Activated B cell treated with CpG ODN at 0.5 μM for 24 hours (primary cell): ENCODE results near the gene KLHL9. TPM values are rescaled to one million over a fixed set of nuclear protein-coding genes. Genes with fewer than 3 reads are reported as not detected.
A peak's percentile ranks its signal among the peaks of the same experiment; 100 is the strongest.

Experiments
- ATAC-seq: fragments of 200-7000 bp; cut with Tn5 transposase; one replicate; pipeline ENCODE4 v1.10.0; 2021; ENCODE audit warnings: low read depth, mild to moderate bottlenecking, moderate library complexity
- CTCF ChIA-PET: fragments of 350-600 bp; sonication (Branson Sonifier 250); formaldehyde crosslinking; loops from one replicate; lab custom pipeline; 2021; ENCODE audit warnings: antibody characterized with exemption; lab: Charles Lee
- POLR2A ChIA-PET: fragments of 350-600 bp; sonication (Branson Sonifier 250); formaldehyde crosslinking; loops from one replicate; lab custom pipeline; 2021; ENCODE audit warnings: antibody characterized with exemption; lab: Charles Lee
- DNase-seq: peaks from one replicate; pipeline ENCODE4 v3.0.0; 2022
- H3K27ac Mint-ChIP-seq: one replicate; pipeline ENCODE4 v1.8.0; 2020; ENCODE audit warnings: mixed read lengths
- H3K27me3 Mint-ChIP-seq: one replicate; pipeline ENCODE4 v1.8.0; 2021; ENCODE audit warnings: mixed read lengths
- H3K36me3 Mint-ChIP-seq: one replicate; pipeline ENCODE4 v1.8.0; 2021; ENCODE audit warnings: low read depth, mixed read lengths
- H3K4me1 Mint-ChIP-seq: one replicate; pipeline ENCODE4 v1.8.0; 2021; ENCODE audit warnings: mixed read lengths
- H3K4me3 Mint-ChIP-seq: one replicate; pipeline ENCODE4 v1.8.0; 2020; ENCODE audit warnings: mild to moderate bottlenecking, mixed read lengths
- H3K9me3 Mint-ChIP-seq: one replicate; pipeline ENCODE4 v1.8.0; 2020; ENCODE audit warnings: mixed read lengths
- intact Hi-C: fragments of 100-400 bp; cut with micrococcal nuclease; formaldehyde crosslinking; loops from one replicate; pipeline ENCODE4 v1.15.1; 2024
- total RNA-seq: library from RNA; stranded (reverse); gene quantifications from 2 replicates; pipeline ENCODE4 v1.2.3, GENCODE V29; 2022
- TF ChIP-seq, protein P1 (sequence below): fragments of 200-600 bp; IDR thresholded peaks from one replicate; pipeline ENCODE4 v1.8.0; 2022; ENCODE audit warnings: antibody characterized with exemption, mild to moderate bottlenecking

The KLHL9 gene
- total RNA-seq, 1 donor from 2014 or later, result 13.8 TPM

- CTCF ChIA-PET, result no interaction called here
- ATAC-seq, result no peak
Measured at GRCh38 chr9:21295992-21296391, 39.2 kb downstream of the KLHL9 start.

GRCh38 chr9:21294904-21295538, 40.2 kb downstream of the KLHL9 start:
- H3K9me3 Mint-ChIP-seq, result no peaks in the 10 kb centered on the region
- ChIA-PET POLR2A (no interaction called here), CTCF (no interaction called here)
- no peak for DNase-seq
- H3K4me3 Mint-ChIP-seq, result no peak overlapping the region
- H3K27ac Mint-ChIP-seq, result no peak overlapping the region
- TF ChIP-seq, protein P1, sequence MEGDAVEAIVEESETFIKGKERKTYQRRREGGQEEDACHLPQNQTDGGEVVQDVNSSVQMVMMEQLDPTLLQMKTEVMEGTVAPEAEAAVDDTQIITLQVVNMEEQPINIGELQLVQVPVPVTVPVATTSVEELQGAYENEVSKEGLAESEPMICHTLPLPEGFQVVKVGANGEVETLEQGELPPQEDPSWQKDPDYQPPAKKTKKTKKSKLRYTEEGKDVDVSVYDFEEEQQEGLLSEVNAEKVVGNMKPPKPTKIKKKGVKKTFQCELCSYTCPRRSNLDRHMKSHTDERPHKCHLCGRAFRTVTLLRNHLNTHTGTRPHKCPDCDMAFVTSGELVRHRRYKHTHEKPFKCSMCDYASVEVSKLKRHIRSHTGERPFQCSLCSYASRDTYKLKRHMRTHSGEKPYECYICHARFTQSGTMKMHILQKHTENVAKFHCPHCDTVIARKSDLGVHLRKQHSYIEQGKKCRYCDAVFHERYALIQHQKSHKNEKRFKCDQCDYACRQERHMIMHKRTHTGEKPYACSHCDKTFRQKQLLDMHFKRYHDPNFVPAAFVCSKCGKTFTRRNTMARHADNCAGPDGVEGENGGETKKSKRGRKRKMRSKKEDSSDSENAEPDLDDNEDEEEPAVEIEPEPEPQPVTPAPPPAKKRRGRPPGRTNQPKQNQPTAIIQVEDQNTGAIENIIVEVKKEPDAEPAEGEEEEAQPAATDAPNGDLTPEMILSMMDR, result no peak
- peak; percentile 37 for ATAC-seq
- intact Hi-C loops, result loop anchor here (5.0 kb wide), 1 partner anchor 33 kb away; no protein-coding TSS in a partner anchor
- H3K36me3 Mint-ChIP-seq, result no peaks in the 10 kb centered on the region
- H3K27me3 Mint-ChIP-seq, result peaks cover 4% of the 10 kb centered on the region
- peaks cover 14% of the 10 kb centered on the region for H3K4me1 Mint-ChIP-seq

More at GRCh38 chr9:21295992-21296391, 39.2 kb downstream of the KLHL9 start:
- peaks cover 8% of the 10 kb centered on the region for H3K27me3 Mint-ChIP-seq
- H3K4me1 Mint-ChIP-seq, result peaks cover 14% of the 10 kb centered on the region
- no peak for DNase-seq
- no peaks in the 10 kb centered on the region for H3K9me3 Mint-ChIP-seq
- no peaks in the 10 kb centered on the region for H3K36me3 Mint-ChIP-seq
- no peak overlapping the region for H3K27ac Mint-ChIP-seq
- TF ChIP-seq, protein P1, result no peak
- intact Hi-C loops, result loop anchor here (5.0 kb wide), 1 partner anchor 34 kb away; no protein-coding TSS in a partner anchor
- POLR2A ChIA-PET, result no interaction called here
- H3K4me3 Mint-ChIP-seq, result no peak overlapping the region

GRCh38 chr9:21294364-21294774, 40.8 kb downstream of the KLHL9 start:
- Mint-ChIP-seq H3K9me3 (no peaks in the 10 kb centered on the region), H3K36me3 (no peaks in the 10 kb centered on the region), H3K4me3 (no peak overlapping the region), H3K27me3 (peaks cover 4% of the 10 kb centered on the region), H3K4me1 (peaks cover 14% of the 10 kb centered on the region), H3K27ac (no peak overlapping the region)
- ChIA-PET POLR2A (no interaction called here), CTCF (interaction anchor here (1.2 kb wide), 1 partner anchor 41 kb away, joined by 3 read pairs; no protein-coding TSS in a partner anchor)
- ATAC-seq (no peak), DNase-seq (no peak)
- intact Hi-C loops, result no loop called here
- TF ChIP-seq, protein P1, result no peak

GRCh38 chr9:21289848-21290247, 45.4 kb downstream of the KLHL9 start:
- Mint-ChIP-seq H3K27me3 (peaks cover 12% of the 10 kb centered on the region), H3K27ac (no peak overlapping the region), H3K36me3 (no peaks in the 10 kb centered on the region), H3K4me3 (no peak overlapping the region), H3K9me3 (no peaks in the 10 kb centered on the region), H3K4me1 (peaks cover 5% of the 10 kb centered on the region)
- TF ChIP-seq, protein P1, result no peak
- DNase-seq (no peak), ATAC-seq (no peak)
- intact Hi-C loops, result no loop called here
- ChIA-PET CTCF (no interaction called here), POLR2A (no interaction called here)

DNA sequence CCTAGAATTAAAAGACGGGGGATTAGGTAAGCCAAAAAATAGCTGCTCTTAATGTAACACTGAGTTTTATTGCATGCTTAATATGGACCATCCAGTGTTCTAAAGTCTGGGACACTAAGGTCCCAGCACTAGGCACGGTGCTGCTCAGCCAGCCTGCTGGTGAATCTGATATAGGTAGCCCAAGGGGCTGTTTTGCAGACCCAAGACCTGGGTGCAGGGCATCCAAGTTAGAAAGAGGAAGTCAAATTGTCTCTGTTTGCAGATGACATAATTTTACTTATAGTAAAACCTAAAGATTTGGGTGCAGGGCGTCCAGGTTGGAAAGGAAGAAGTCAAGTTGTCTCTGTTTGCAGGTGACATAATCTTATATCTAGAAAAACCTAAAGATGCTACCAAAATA, 47.9 kb downstream of the KLHL9 start:
- intact Hi-C loops, result no loop called here
- CTCF ChIA-PET, result interaction anchor here (0.8 kb wide), 1 partner anchor 31 kb away, joined by 3 read pairs; no protein-coding TSS in a partner anchor
- H3K27ac Mint-ChIP-seq, result no peak overlapping the region
- peaks cover 14% of the 10 kb centered on the region for H3K27me3 Mint-ChIP-seq
- TF ChIP-seq, protein P1, result no peak
- H3K9me3 Mint-ChIP-seq, result no peaks in the 10 kb centered on the region
- no peak for DNase-seq
- no peaks in the 10 kb centered on the region for H3K36me3 Mint-ChIP-seq
- no peak overlapping the region for H3K4me3 Mint-ChIP-seq
- POLR2A ChIA-PET, result no interaction called here
- no peak for ATAC-seq
- H3K4me1 Mint-ChIP-seq, result no peaks in the 10 kb centered on the region
